Left ventricle myocardium inferior (tissue), 1 donor: ENCODE data around the gene GBP5. TPM values are rescaled to one million over a fixed set of nuclear protein-coding genes. Genes with fewer than 3 reads are reported as not detected.
A peak's percentile ranks its signal among the peaks of the same experiment; 100 is the strongest.

ENCODE experiments used
- DNase-seq: peaks from one replicate; pipeline ENCODE4 v3.0.0-alpha.2; 2020
- H3K27ac ChIP-seq: fragments of 200-600 bp; replicated peaks from 2 replicates; pipeline ENCODE4 v1.8.0; 2021
- H3K27me3 ChIP-seq: fragments of 200-600 bp; 2 replicates; pipeline ENCODE4 v1.8.0; 2021; ENCODE audit warnings: low read depth
- H3K36me3 ChIP-seq: fragments of 200-600 bp; 2 replicates; pipeline ENCODE4 v1.8.0; 2021
- H3K4me1 ChIP-seq: fragments of 200-600 bp; 2 replicates; pipeline ENCODE4 v1.8.0; 2021
- H3K4me3 ChIP-seq: fragments of 200-600 bp; 2 replicates; pipeline ENCODE4 v1.8.0; 2021; ENCODE audit warnings: mild to moderate bottlenecking, moderate library complexity
- H3K9me3 ChIP-seq: fragments of 200-600 bp; replicated peaks from 2 replicates; pipeline ENCODE4 v1.8.0; 2021
- CTCF ChIP-seq: fragments of 200-600 bp; IDR thresholded peaks from 2 replicates; pipeline ENCODE4 v1.8.0; 2021; ENCODE audit warnings: antibody characterized with exemption, mild to moderate bottlenecking, borderline replicate concordance
- intact Hi-C: fragments of 100-400 bp; cut with micrococcal nuclease; formaldehyde crosslinking; loops from one replicate; pipeline ENCODE4 v1.11.0; 2022
- total RNA-seq: library from RNA; stranded (reverse); fragmentation: NEBNext Ultra II Directional; extraction: Animal tissue kit (Norgen Biotek cat#: 25700); gene quantifications from one replicate; pipeline ENCODE4 v1.2.1, GENCODE V29; 2021
- donor health status: DM: no; HTN: yes; CAD: no; lungs with severe emphysema.

GBP5 gene
- total RNA-seq, 1 donor from 2014 or later = 0.44 TPM

- peaks cover 2% of the 10 kb centered on the region for H3K4me1 ChIP-seq
These were observed 3.4 kb downstream of the GBP5 start for GRCh38 chr1:89269277-89269676.

GRCh38 chr1:89262643-89263042 is 10.0 kb downstream of the GBP5 start:
- DNase-seq = no peak
- no peak for TF ChIP-seq CTCF
- Histone ChIP-seq H3K4me3 (peak overlapping the region; percentile 48), H3K27me3 (no peaks in the 10 kb centered on the region), H3K27ac (peak overlapping the region; percentile 66), H3K9me3 (no peaks in the 10 kb centered on the region), H3K4me1 (peaks cover 39% of the 10 kb centered on the region), H3K36me3 (no peaks in the 10 kb centered on the region)
- intact Hi-C loops = no loop called here

More at GRCh38 chr1:89269277-89269676, 3.4 kb downstream of the GBP5 start:
- no peak for TF ChIP-seq CTCF
- Histone ChIP-seq H3K9me3 (peaks cover 5% of the 10 kb centered on the region), H3K36me3 (no peaks in the 10 kb centered on the region), H3K4me3 (no peak overlapping the region), H3K27me3 (no peaks in the 10 kb centered on the region), H3K27ac (no peak overlapping the region)
- intact Hi-C loops = no loop called here
- DNase-seq = no peak

GRCh38 chr1:89261926-89262515 is 10.6 kb downstream of the GBP5 start:
- DNase-seq = peak; percentile 26
- no peaks in the 10 kb centered on the region for H3K36me3 ChIP-seq
- peak overlapping the region; percentile 66 for H3K27ac ChIP-seq
- no peaks in the 10 kb centered on the region for H3K9me3 ChIP-seq
- intact Hi-C loops = no loop called here
- no peak for TF ChIP-seq CTCF
- H3K4me1 ChIP-seq = peaks cover 39% of the 10 kb centered on the region
- no peaks in the 10 kb centered on the region for H3K27me3 ChIP-seq
- peak overlapping the region; percentile 48 for H3K4me3 ChIP-seq

GRCh38 chr1:89260566-89261255 is 11.9 kb downstream of the GBP5 start:
- no peak for DNase-seq
- H3K36me3 ChIP-seq = no peaks in the 10 kb centered on the region
- intact Hi-C loops = no loop called here
- H3K27me3 ChIP-seq = no peaks in the 10 kb centered on the region
- no peaks in the 10 kb centered on the region for H3K9me3 ChIP-seq
- no peak for TF ChIP-seq CTCF
- peak overlapping the region; percentile 66 for H3K27ac ChIP-seq
- peaks cover 39% of the 10 kb centered on the region for H3K4me1 ChIP-seq
- peak overlapping the region; percentile 1 for H3K4me3 ChIP-seq

GRCh38 chr1:89260042-89260441 is 12.6 kb downstream of the GBP5 start:
- no peak for DNase-seq
- no peaks in the 10 kb centered on the region for H3K9me3 ChIP-seq
- no peak for TF ChIP-seq CTCF
- H3K4me3 ChIP-seq = no peak overlapping the region
- no peaks in the 10 kb centered on the region for H3K36me3 ChIP-seq
- intact Hi-C loops = no loop called here
- H3K27me3 ChIP-seq = no peaks in the 10 kb centered on the region
- H3K4me1 ChIP-seq = peaks cover 39% of the 10 kb centered on the region
- H3K27ac ChIP-seq = peak overlapping the region; percentile 66
